IPS DF 4.7 (cell line): Measurements from ENCODE around the gene SLC36A1.
"Not testable (repeated sequence)": the region's sequence is repeated elsewhere in the genome, so short reads cannot be mapped to it uniquely, and the experiment has no call there.

Experiments used
- DNase-seq: peaks from one replicate; pipeline ENCODE4 v3.0.0-alpha.2; 2013; ENCODE audit warnings: low spot score; ENCODE audit errors: extremely low read depth

SLC36A1 gene

DNA sequence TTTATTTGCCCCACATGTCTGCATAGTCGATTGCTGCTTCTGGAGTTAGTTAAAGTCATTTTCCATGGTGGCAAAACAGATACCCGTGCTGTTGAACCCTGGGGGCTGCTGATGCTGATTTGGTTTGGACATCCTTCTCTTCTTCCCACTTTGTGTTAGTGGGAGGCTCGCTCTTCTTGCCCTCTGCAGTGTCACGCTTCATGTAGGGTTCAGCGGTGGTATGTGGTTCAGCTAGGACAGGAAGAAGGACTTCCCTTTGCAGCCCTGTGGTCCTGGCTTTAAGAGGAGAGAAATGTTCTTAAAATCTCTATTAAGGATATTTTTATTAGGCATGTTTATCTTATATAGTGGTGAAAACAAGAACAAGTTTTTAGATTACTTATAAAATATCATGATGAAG is 36.2 kb downstream of the SLC36A1 start:
- DNase-seq: no peak

DNA sequence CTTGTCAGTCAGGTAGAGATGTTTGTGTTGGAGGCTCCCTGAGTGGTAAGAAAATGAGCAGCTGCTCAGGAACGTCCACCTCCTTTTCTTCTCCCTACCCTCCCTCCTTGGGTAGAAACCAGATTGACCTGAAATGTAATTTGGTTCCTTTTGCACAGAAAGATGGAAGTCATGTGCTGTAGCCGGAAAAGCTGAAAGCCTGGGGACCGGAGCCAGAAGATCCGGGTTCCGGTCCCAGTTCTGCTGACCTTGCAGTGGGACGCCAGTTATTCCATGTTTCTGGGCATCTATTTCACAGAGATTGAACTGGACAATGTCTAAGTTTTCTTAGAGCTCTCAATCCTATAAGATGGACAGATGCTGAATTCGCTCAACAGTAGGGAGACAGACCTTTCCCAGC is 40.1 kb downstream of the SLC36A1 start:
- DNase-seq: no peak

DNA sequence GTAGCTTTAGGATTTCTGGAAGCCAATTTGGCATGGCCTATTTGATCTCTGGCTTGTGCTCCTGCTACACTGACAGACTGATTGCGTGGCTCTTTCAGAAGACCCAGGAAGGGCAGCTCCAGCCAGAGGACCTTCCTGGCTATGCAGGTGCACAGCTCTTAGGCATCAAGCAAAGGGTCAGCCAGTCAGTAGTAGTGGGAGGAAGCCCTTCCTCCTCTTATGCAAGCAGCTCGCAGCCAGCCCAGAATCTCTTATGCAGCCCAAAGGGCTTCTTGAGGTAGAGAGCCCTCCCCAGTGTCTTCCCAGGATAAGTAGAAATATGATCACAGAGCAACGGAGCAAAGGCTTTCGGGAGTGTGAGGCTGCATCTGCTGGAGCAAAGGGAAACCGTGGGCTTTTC is 43.2 kb downstream of the SLC36A1 start:
- DNase-seq: no peak

DNA sequence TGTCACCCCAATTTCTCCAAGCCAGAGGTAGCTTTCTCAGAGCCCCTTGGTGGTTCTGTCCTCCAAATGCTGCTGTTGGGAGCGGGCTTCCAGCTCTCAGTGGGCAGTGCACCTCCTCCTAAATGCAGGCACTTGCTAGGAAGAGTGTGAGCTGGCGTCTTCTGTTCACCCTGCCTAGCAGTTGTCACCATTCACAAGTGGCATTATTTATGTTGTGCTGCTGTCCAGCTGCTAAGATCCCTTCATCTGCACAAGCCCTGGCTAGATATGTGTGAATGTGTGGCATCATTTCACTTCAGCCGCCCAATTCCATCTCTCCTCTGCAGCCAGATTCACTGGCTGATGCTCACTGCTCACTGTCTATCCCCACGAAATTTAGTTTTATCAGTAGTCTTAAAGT is 43.7 kb downstream of the SLC36A1 start:
- DNase-seq: no peak

DNA sequence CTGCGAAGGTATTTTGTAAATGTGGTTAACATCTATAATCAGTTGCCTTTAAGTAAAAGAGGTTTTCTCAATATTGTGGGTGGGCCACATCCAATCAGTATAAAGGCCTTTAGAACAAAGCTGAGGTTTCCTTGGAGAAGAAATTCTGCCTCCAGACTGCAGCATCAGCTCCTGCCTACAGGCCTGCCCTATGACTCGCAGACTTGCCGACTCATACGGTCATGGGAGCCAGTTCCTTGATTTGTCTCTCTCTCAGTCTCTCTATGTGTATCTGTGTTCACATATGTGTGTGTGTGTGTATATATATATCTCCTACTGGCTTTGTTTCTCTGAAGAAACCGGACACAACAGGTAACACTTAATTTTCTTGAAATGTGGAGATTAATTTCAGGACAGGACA is 45.3 kb downstream of the SLC36A1 start:
- DNase-seq: no peak

DNA sequence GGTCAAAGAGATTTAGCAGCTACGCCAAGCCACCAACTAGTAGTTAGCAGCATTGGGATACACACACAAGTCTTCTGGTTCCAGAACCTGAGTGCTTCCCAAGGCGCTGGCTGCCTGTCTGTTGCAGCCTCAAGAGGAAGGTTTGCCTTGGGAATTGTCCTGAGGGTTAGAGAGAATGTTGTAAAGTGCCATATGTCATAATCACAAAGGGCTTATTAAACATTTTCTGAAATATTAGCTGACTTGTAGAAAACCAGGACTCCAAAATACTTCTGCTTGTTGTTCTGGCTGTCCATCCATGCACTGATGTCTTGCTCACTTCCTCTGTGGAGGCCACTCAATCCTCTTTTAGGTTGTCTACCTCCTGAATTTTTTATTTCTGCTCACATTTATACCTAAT is 46.3 kb downstream of the SLC36A1 start:
- DNase-seq: no peak

DNA sequence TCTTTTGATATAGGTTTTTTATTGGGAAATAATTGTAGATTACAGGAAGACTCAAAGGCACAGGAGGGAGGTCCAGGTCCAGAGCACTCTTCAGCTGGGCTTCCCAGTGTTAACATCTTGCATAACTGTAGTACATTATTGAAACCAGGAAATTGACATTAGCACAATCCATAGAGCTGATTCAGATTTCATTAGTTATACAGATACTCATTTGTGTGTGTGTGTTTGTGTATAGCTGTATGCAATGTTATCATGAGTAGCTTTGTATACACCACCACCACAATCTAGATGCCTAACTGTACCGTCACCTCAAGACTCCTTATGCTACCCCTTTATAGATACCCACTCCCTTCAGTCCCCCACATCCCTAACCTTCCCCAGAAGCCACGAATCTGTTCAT is 47.9 kb downstream of the SLC36A1 start:
- no peak for DNase-seq

DNA sequence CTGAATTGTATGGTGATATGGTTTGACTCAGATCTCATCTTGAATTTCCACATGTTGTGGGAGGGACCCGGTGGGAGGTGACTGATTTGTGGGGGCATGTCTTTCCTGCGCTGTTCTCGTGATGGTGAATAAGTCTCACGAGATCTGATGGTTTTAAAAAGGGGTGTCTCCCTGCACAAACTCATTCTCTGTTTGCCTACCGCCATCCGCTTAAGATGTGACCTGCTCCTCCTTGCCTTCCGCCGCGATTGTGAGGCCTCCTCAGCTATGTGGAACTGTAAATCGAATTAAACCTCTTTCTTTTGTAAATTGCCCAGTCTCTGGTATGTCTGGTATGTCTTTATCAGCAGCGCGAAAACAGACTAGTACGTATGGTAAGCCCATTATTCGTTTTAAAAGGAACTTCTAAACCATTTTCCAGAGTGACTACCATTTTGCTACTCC is 48.7 kb downstream of the SLC36A1 start:
- DNase-seq: no peak

DNA sequence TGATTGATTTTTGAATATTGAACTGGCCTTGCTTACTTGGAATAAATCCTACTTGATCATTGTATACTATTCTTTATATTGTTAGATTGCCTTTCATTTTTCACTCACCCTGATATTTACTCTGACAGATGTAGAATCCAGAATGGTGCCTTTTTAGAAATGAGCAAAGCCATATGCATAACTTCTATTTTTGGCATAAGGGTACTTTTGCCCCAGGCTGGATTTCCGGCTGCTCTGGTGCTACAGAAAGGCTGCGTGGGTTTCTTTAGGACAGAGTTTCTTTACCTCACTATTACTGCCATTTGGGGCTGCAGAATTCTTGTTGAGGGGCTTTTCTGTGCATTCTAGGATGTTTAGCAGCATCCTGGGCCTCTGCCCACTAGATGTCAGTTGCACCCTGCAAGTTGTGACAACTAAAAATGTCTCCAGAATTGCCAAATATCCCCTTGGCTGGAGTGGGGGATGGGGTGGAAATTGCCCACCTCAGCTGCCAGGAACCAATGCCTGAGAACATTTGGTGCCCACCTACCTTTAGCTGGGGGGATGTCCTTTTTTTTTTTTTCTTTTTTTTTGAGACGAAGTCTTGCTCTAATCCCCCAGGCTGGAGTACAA is 50.1 kb downstream of the SLC36A1 start:
- no peak for DNase-seq

DNA sequence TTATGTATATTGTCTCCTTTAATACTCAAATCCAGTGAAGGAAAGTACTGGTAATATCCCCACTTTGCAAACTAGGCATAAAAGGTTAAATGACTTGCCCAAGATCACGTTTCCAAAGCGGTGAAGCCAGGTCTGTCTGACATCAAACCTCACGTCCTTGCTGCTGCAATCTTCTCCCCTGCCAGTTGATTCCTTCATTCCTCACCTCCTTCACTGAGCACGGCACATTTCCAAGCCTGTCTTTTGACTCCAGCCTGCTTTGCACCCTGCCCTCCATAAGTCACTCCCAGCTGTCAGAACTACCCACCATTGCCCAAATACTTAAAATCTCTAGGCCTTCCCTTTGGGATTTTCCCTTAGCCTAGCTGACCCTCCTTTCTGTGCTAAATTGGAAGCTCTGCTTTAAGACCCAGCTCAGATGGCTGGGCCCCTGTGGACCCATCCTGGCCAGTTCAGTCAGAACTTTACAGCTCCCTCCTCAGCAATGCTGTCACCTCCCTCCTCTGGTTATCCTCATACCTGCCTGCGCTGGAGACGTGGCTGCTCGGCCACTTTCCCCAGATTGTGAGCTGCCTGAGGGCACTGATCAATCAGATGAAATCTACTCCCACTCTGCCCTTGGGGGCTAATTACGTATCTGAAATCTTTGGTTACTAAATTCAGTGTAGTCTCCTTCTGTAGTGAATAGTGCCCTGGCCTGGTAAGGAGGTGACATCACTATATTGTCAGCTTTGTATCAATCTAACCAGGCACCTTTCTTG is 51.2 kb downstream of the SLC36A1 start:
- DNase-seq: no peak

DNA sequence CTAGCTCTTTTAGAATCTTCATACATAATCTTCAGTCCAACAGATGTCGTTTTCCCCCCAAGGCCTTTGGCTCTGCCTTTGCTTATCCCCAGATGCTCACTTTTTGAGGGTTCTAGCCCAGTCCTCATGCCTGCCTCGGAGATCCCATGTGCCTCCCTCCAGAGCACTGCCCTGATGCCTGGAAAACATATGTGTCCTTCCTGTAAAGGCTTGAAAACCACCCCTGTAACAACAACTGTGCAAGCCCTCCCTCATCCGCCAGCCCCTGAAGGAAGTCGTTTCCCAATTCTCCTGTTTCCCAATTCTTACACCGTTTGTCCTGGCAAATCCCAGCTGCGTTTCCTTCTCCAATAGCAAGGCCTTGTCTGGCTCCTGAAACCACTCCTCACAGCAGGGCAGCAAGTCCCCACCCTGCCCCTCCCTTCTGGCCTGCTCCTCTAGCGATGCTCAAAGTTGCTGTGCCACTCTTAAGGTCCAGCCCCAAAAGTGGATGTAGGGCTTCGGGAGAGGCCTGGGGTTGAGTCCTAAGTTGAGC is 52.2 kb downstream of the SLC36A1 start:
- no peak for DNase-seq

DNA sequence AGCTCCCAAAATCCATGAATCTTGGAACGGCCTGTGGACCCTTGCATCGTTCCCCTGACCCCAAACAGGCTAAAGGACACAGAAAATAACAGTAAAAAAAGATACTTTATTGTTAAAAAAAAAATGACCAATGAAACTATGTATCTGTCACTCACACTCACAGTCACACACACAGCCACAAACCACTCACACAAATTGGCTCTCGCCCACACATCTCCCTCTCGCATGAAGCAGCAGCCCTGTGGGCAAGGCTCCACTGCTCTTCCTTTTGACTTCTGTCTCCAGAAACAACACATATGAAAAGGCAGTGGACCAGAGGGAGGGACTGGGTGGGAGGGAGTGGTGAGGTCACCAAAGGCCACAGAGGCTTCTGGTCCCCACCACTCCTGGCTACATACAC is 56.6 kb downstream of the SLC36A1 start:
- DNase-seq: no peak

DNA sequence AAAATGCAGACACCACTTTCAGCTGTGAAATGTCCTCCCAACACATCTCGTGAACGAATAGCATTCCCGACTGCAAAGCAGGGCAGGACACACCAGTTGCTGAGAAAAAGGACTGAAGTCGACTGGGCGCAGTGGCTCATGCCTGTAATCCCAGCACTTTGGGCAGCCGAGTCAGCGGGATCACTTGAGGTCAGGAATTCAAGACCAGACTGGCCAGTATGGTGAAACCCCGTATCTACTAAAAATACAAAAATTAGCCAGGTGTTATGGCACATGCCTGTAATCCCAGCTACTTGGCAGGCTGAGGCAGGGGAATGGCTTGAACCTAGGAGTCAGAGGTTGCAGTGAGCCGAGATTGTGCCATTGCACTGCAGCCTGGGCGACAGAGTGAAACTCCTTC is 60.9 kb downstream of the SLC36A1 start:
- not testable (repeated sequence) for DNase-seq

DNA sequence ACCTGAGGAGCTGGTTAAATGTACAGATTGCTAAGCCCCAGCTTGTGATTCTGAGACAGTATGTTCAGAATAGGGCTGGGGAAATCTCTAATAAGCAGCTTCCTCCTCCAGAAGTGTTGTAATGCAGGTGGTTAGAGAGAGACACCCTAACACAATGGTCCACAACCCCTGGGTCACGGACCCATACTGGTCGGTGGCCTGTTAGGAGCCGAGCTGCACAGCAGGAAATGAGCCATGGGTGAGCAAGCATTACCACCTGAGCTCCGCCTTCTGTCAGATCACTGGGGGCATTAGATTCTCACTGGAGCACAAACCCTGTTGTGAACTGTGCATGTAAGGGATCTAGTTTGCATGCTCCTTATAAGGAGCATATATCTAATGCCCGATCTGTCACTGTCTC is 61.8 kb downstream of the SLC36A1 start:
- no peak for DNase-seq

DNA sequence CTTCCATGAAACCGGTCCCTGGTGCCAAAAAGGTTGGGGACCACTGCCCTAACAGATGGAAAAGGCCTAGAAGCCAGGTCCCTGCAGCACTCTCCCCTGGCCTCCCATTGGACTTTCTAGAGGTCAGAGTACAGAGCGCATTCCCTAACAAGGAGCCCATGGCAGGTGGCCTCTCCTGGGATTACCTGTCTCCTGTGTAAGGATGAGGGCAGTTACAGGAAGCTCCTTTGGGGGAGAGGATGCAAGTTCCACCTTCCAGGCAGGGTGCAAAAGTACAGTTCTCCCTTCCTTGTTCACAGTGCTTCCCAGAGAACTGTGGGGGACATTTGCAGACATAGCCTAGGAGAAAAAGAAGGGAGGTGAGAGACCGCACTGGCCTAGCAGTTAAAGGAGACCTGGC is 62.4 kb downstream of the SLC36A1 start:
- no peak for DNase-seq

DNA sequence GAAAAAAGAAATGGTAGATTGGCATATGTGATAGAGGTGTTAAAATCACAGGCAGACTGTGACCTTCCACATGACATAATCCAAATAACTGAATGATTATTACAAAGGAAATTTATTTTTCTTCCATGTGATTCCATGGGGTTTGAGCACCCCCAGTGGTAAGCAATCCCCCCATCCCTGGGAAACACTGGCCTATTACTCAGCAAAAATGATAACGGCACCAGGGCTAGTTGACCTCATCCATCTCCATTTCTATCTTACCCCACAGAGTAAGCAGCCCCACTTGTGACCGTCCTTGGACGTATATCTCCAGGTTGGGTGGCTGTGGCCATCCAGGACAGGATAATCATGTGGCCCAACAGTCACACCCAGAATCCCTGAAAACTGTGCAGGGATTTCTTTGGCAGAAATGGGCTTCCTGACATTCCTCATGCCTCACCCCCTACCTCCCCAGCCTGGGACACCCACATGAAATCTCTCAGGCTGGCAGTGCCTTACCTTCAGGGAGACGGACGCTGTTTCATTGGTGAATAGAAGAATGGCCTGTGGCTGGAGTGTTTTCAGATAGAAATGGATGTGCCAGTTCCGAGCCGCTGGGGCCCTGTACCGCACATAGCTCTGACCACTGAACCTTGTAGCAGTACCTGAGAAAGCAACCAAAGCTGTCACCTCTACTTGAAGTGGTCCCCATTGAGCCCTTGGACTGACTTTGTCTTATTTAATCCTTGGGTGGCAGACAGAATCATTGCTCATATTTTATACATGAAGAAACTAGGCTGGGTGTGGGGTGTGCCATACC is 69.9 kb downstream of the SLC36A1 start:
- no peak for DNase-seq

DNA sequence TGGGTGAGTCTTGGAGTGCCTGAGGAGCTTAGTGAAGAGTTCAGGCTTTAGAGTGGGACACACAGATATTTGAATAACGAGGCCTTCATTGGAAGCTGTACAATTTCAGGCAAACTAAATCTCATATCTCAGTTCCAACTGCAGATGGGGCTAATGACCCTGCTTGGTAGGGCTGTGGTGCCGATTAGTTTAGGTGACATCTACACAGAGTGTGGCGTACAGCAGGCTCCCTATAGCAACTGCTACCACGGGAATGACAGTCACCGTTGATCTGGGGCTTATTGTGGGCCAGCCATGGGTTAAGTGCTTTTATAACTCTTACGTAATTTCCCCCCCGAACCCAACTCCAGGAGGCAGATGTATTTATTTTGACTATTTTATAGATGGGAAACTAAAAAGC is 72.9 kb downstream of the SLC36A1 start:
- no peak for DNase-seq

DNA sequence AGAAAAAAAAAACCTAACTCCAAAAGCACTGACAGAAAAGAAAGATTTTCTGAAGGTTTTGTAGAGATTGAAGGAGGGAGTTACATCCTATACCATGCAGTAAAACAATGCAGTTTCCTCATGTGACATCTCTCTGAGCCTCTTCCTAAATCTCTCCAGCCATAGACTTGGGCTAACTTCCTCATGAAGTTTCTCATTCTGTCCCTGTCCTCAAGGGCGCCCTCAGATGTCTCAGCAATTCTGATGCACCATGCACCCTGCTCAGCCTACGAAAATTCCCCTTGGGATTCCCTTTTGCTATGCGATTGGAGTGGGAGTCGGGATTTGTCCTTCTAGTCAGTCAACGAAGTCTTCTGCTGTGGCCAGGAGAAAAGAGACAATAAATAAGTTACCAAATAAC is 74.8 kb downstream of the SLC36A1 start:
- DNase-seq: no peak

DNA sequence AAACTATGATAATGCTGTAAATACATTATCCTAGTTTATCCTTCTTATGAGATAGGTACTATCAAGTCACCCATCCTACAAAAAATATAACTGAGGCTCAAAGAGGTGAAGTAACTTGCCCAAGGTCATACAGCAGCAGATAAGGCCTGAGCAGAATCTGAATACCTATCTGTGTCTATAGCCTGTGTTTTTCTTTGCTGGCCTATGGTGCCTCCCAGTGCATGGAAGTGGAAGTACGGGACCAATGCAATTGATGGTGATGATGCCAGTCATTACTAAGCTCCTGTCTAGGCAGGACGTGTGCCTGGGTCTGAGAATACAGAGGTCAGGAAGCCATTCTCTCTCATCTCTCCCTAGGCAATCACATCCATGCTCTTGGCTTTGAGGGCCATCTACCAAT is 75.9 kb downstream of the SLC36A1 start:
- peak; percentile 41 for DNase-seq

DNA sequence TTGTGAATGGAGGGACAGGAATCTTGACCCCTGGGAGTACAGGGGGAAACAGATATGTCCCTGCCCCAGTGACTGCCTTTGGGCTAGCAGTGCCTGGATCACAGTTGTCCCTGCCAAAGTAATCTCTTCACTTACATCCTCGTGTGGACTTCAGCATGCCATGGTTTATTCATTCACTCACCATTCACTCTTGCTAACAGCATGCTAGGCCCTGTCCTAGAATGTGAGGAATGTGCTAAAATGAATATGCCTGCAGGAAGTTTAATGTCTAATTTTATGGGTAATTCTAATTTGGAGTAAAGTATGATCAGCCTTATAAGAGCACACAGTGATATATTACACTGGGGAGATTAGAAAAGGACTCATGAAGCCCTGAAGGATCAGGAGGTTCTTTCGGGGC is 80.8 kb downstream of the SLC36A1 start:
- no peak for DNase-seq

DNA sequence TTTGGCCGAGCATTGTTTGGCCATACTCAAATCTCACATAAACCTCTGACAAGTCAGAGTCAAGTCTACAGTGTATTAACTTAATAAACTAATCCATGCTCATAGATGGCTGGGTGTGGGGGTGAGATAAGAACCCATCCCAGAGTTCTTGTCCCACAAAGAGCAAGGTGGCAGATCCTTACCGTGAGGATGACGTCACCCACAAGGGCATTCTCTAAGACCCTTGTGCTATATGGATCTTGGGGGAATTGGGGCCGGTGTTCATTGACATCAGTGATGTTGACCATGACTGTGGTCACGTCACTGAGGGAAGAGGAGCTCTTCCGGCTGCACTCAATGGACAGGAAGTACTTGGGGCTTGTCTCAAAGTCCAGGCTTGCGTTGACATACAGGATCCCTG is 81.6 kb downstream of the SLC36A1 start:
- DNase-seq: no peak

DNA sequence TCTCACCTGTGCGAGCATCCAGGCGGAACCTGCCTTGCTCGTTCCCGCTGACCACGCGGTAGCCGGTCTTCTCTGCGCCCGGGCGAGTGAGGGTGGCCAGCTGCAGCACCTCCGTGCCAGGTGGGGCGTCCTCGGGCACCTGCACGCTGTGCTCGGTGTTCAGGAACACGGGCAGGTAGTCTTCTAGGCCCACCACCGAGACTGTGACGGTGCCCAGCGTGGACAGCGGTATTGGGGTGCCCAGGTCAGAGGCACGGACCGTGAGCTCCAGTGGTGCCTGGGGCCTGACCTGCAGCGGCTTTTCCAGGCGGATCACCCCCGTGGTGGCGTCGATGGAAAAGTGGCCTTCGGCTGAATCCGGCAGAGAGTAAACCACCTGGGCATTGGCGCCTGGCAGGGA is 84.2 kb downstream of the SLC36A1 start:
- DNase-seq: no peak
